HG02884 (cell line): ENCODE data around the gene MUC6.

Experiments used
- ATAC-seq: cut with Tn5 transposase; IDR thresholded peaks from one replicate; pipeline ENCODE4 v1.9.1; 2021; ENCODE audit warnings: mild to moderate bottlenecking, moderate library complexity; ENCODE audit not compliant: unreplicated experiment

Gene MUC6

GRCh38 chr11:1073261-1073724 is 36.8 kb upstream of the MUC6 start:
- ATAC-seq, result no peak

- ATAC-seq, result no peak
These were observed 36.3 kb upstream of the MUC6 start for GRCh38 chr11:1072821-1073231.

- ATAC-seq, result no peak
These were observed 35.8 kb upstream of the MUC6 start for GRCh38 chr11:1072116-1072820.

GRCh38 chr11:1071571-1072115 is 35.1 kb upstream of the MUC6 start:
- no peak for ATAC-seq

- ATAC-seq, result no peak
These were observed 34.3 kb upstream of the MUC6 start for GRCh38 chr11:1070594-1071462.

GRCh38 chr11:1069740-1070139 is 33.2 kb upstream of the MUC6 start:
- ATAC-seq, result no peak

- ATAC-seq, result no peak
These were observed 31.4 kb upstream of the MUC6 start for GRCh38 chr11:1067812-1068496.

GRCh38 chr11:1064167-1064566 is 27.6 kb upstream of the MUC6 start:
- ATAC-seq, result no peak

GRCh38 chr11:1062075-1062820 is 25.7 kb upstream of the MUC6 start:
- ATAC-seq, result no peak

- no peak for ATAC-seq
These were observed 24.5 kb upstream of the MUC6 start for GRCh38 chr11:1060852-1061616.

GRCh38 chr11:1060410-1060809 is 23.9 kb upstream of the MUC6 start:
- no peak for ATAC-seq

GRCh38 chr11:1059759-1060158 is 23.2 kb upstream of the MUC6 start:
- no peak for ATAC-seq

GRCh38 chr11:1057806-1058205 is 21.3 kb upstream of the MUC6 start:
- ATAC-seq, result no peak

GRCh38 chr11:1055990-1056771 is 19.7 kb upstream of the MUC6 start:
- no peak for ATAC-seq

- ATAC-seq, result no peak
These were observed 18.7 kb upstream of the MUC6 start for GRCh38 chr11:1055109-1055703.

- no peak for ATAC-seq
These were observed 17.9 kb upstream of the MUC6 start for GRCh38 chr11:1054143-1055108.

- no peak for ATAC-seq
These were observed 16.8 kb upstream of the MUC6 start for GRCh38 chr11:1053121-1053901.
